Lower leg skin (tissue), 3 donors: ENCODE measurements around the gene VIPR1.

Experiments
- POLR2A ChIP-seq, 2 donors: fragments of 450-650 bp; IDR thresholded peaks; one replicate each; pipeline ENCODE4 v1.6.1; 2016 to 2017; ENCODE audit warnings: antibody characterized with exemption in 2 of 2, mild to moderate bottlenecking in 1 of 2, moderate library complexity in 1 of 2
- TF ChIP-seq, protein P1 (sequence below), 3 donors: fragments of 450-650 bp; IDR thresholded peaks; one replicate each; pipeline ENCODE4 v1.5.1; 2016; ENCODE audit warnings: antibody characterized with exemption in 3 of 3, mild to moderate bottlenecking in 3 of 3, moderate library complexity in 2 of 3

- TF ChIP-seq, protein P1, sequence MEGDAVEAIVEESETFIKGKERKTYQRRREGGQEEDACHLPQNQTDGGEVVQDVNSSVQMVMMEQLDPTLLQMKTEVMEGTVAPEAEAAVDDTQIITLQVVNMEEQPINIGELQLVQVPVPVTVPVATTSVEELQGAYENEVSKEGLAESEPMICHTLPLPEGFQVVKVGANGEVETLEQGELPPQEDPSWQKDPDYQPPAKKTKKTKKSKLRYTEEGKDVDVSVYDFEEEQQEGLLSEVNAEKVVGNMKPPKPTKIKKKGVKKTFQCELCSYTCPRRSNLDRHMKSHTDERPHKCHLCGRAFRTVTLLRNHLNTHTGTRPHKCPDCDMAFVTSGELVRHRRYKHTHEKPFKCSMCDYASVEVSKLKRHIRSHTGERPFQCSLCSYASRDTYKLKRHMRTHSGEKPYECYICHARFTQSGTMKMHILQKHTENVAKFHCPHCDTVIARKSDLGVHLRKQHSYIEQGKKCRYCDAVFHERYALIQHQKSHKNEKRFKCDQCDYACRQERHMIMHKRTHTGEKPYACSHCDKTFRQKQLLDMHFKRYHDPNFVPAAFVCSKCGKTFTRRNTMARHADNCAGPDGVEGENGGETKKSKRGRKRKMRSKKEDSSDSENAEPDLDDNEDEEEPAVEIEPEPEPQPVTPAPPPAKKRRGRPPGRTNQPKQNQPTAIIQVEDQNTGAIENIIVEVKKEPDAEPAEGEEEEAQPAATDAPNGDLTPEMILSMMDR (IDR thresholded peaks at IDR 0.05) = no peak
- TF ChIP-seq POLR2A (IDR thresholded peaks at IDR 0.05) = no peak
Observed at GRCh38 chr3:42476225-42477125, 26.0 kb upstream of the VIPR1 start.
